Measurements from ENCODE around the gene DDIAS. TPM values are rescaled to one million over a fixed set of nuclear protein-coding genes. Genes with fewer than 3 reads are reported as not detected.
"Not testable (repeated sequence)": the region's sequence is repeated elsewhere in the genome, so short reads cannot be mapped to it uniquely, and the experiment has no call there.

The DDIAS gene
- total RNA-seq, 1 experiment from 2014 or later = 17.1 TPM

- Histone ChIP-seq H3K9me2 (ENCODE audit: insufficient read depth) (no peaks in the 10 kb centered on the region; the same call in 1 of the 2 replicates), H3K4me2 (ENCODE audit: low read length) (no peak overlapping the region), H3K27ac (ENCODE audit: low read depth, low read length) (no peak overlapping the region), H3K79me2 (ENCODE audit: insufficient read depth, low read length) (no peaks in the 10 kb centered on the region), H3K27me3 (ENCODE audit: insufficient read depth, low read length) (no peaks in the 10 kb centered on the region), H3K9ac (ENCODE audit: low read length) (no peak overlapping the region), H2AFZ (ENCODE audit: low read depth, low read length, poor library complexity, severe bottlenecking) (no peak overlapping the region), H3K4me3 (replicated peaks in 1 of 2; ENCODE audit: low read depth in 1 of 2, low read length in 2 of 2) (no peak overlapping the region), H3K4me1 (ENCODE audit: control insufficient read depth in 1 of 2, insufficient read depth in 2 of 2, low read length in 2 of 2) (no peaks in the 10 kb centered on the region), H3K9me3 (ENCODE audit: control insufficient read depth in 1 of 2, insufficient read depth in 1 of 2, low read depth in 1 of 2, low read length in 2 of 2) (no peaks in the 10 kb centered on the region), H4K20me1 (ENCODE audit: insufficient read depth) (no peaks in the 10 kb centered on the region), H3K36me3 (ENCODE audit: control insufficient read depth in 1 of 2, insufficient read depth in 2 of 2, low read length in 2 of 2) (no peaks in the 10 kb centered on the region)
- ChIA-PET POLR2A (no interaction called here), CTCF (no interaction called here), RAD21 (ENCODE audit: low non-redundant PET in 1 of 2, low total read pairs in 2 of 2, uncharacterized antibody in 2 of 2, unreplicated experiment in 2 of 2) (no interaction called here)
- TF ChIP-seq MAX (IDR thresholded peaks at IDR 0.05) = no peak
- no peak for TF ChIP-seq POLR2AphosphoS5 (IDR thresholded peaks at IDR 0.05; ENCODE audit: low read depth, low read length)
- no peak for TF ChIP-seq ELF1 (IDR thresholded peaks at IDR 0.05; ENCODE audit: borderline replicate concordance, low read depth)
- no peak for TF ChIP-seq SIN3A (IDR thresholded peaks at IDR 0.05; ENCODE audit: low read depth)
- TF ChIP-seq EZH2 (IDR thresholded peaks at IDR 0.05) = no peak
- no peak for TF ChIP-seq YY1 (IDR thresholded peaks at IDR 0.05; ENCODE audit: extremely low read depth, insufficient replicate concordance, low read depth, low read length)
- BruUV-seq (replicated peaks) = no TSS peak
- ATAC-seq (no peak), DNase-seq (ENCODE audit: low read depth, low spot score) (no peak)
- intact Hi-C loops (cut with micrococcal nuclease) = no loop called here
Measured at GRCh38 chr11:82969811-82970210, 68.3 kb downstream of the DDIAS start.

GRCh38 chr11:82970507-82971083 lies 69.1 kb downstream of the DDIAS start:
- DNase-seq (ENCODE audit: low read depth, low spot score); BruUV-seq (replicated peaks); H3K4me1 ChIP-seq (ENCODE audit: control insufficient read depth in 1 of 2, insufficient read depth in 2 of 2, low read length in 2 of 2); RAD21 ChIA-PET (ENCODE audit: low non-redundant PET in 1 of 2, low total read pairs in 2 of 2, uncharacterized antibody in 2 of 2, unreplicated experiment in 2 of 2); intact Hi-C loops (cut with micrococcal nuclease); POLR2A ChIA-PET; H3K27me3 ChIP-seq (ENCODE audit: insufficient read depth, low read length); H3K36me3 ChIP-seq (ENCODE audit: control insufficient read depth in 1 of 2, insufficient read depth in 2 of 2, low read length in 2 of 2); H3K79me2 ChIP-seq (ENCODE audit: insufficient read depth, low read length); H3K4me3 ChIP-seq (replicated peaks in 1 of 2; ENCODE audit: low read depth in 1 of 2, low read length in 2 of 2); H3K27ac ChIP-seq (ENCODE audit: low read depth, low read length); H3K9ac ChIP-seq (ENCODE audit: low read length); H3K9me3 ChIP-seq (ENCODE audit: control insufficient read depth in 1 of 2, insufficient read depth in 1 of 2, low read depth in 1 of 2, low read length in 2 of 2); ATAC-seq; H4K20me1 ChIP-seq (ENCODE audit: insufficient read depth); H3K9me2 ChIP-seq (ENCODE audit: insufficient read depth); H3K4me2 ChIP-seq (ENCODE audit: low read length); CTCF ChIA-PET; H2AFZ ChIP-seq (ENCODE audit: low read depth, low read length, poor library complexity, severe bottlenecking): not testable (repeated sequence)

- RAD21 ChIA-PET (ENCODE audit: low non-redundant PET in 1 of 2, low total read pairs in 2 of 2, uncharacterized antibody in 2 of 2, unreplicated experiment in 2 of 2); H3K9me3 ChIP-seq (ENCODE audit: control insufficient read depth in 1 of 2, insufficient read depth in 1 of 2, low read depth in 1 of 2, low read length in 2 of 2); BruUV-seq (replicated peaks); H3K9me2 ChIP-seq (ENCODE audit: insufficient read depth); CTCF ChIA-PET; H3K27me3 ChIP-seq (ENCODE audit: insufficient read depth, low read length); H3K36me3 ChIP-seq (ENCODE audit: control insufficient read depth in 1 of 2, insufficient read depth in 2 of 2, low read length in 2 of 2); H3K27ac ChIP-seq (ENCODE audit: low read depth, low read length); H3K4me3 ChIP-seq (replicated peaks in 1 of 2; ENCODE audit: low read depth in 1 of 2, low read length in 2 of 2); H4K20me1 ChIP-seq (ENCODE audit: insufficient read depth); H2AFZ ChIP-seq (ENCODE audit: low read depth, low read length, poor library complexity, severe bottlenecking); DNase-seq (ENCODE audit: low read depth, low spot score); H3K4me2 ChIP-seq (ENCODE audit: low read length); H3K4me1 ChIP-seq (ENCODE audit: control insufficient read depth in 1 of 2, insufficient read depth in 2 of 2, low read length in 2 of 2); ATAC-seq; H3K9ac ChIP-seq (ENCODE audit: low read length); H3K79me2 ChIP-seq (ENCODE audit: insufficient read depth, low read length); POLR2A ChIA-PET; intact Hi-C loops (cut with micrococcal nuclease): not testable (repeated sequence)
Measured at GRCh38 chr11:82971519-82971946, 70.0 kb downstream of the DDIAS start.

All from HCT116 (cell line).